Memory B cell (primary cell): Measurements from ENCODE around the gene CHAD.
"Not testable (repeated sequence)": the region's sequence is repeated elsewhere in the genome, so short reads cannot be mapped to it uniquely, and the experiment has no call there.

Source experiments
- ATAC-seq: fragments of 150-1000 bp; cut with Tn5 transposase; 2 replicates; pipeline ENCODE4 v1.10.0; 2021; ENCODE audit warnings: low read depth, mild to moderate bottlenecking, moderate library complexity
- DNase-seq, 2 donors: peaks; one replicate each; pipeline ENCODE4 v3.0.0; 2022; ENCODE audit warnings: low spot score in 2 of 2
- H3K27ac Mint-ChIP-seq: one replicate; pipeline ENCODE4 v1.8.0; 2022; ENCODE audit warnings: mild to moderate bottlenecking, moderate library complexity, mixed read lengths
- H3K27me3 Mint-ChIP-seq: one replicate; pipeline ENCODE4 v1.8.0; 2022; ENCODE audit warnings: mixed read lengths
- H3K36me3 Mint-ChIP-seq: one replicate; pipeline ENCODE4 v1.8.0; 2022; ENCODE audit warnings: mild to moderate bottlenecking, mixed read lengths
- H3K4me1 Mint-ChIP-seq: one replicate; pipeline ENCODE4 v1.8.0; 2022; ENCODE audit warnings: mixed read lengths
- H3K4me3 Mint-ChIP-seq: one replicate; pipeline ENCODE4 v1.8.0; 2022; ENCODE audit warnings: mild to moderate bottlenecking, moderate library complexity, mixed read lengths
- H3K9me3 Mint-ChIP-seq: one replicate; pipeline ENCODE4 v1.8.0; 2022; ENCODE audit warnings: mixed read lengths

CHAD gene

DNA sequence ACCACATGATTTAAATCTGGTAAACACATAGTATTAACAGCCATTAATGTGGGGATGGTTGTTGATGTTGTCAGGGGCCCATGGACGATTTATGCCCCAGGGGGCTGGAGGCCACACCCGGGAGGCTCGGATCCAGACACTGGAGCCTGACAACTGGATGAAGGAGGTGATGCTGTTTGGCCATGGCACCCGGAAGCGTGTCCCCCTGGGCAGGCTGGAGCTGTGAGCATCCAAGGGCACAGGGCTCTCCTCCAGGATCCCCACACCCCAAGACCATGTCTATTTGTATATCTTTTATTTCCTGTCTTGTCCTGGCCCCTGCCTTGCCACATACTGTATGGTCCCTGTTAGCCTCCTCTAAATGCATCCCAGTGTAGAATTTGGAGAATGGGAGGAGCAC, 14.6 kb upstream of the CHAD start:
- no peaks in the 10 kb centered on the region for H3K27me3 Mint-ChIP-seq

GRCh38 chr17:50482516-50482915, 13.8 kb upstream of the CHAD start:
- Mint-ChIP-seq H3K27ac (peak overlapping the region; percentile 55), H3K9me3 (no peaks in the 10 kb centered on the region), H3K27me3 (no peaks in the 10 kb centered on the region), H3K4me3 (no peak overlapping the region), H3K4me1 (peaks cover 10% of the 10 kb centered on the region), H3K36me3 (peaks cover 15% of the 10 kb centered on the region)
- no peak for ATAC-seq
- DNase-seq, result peak; percentile 57 to 64

More for the DNA sequence above, 14.6 kb upstream of the CHAD start:
- peaks cover 15% of the 10 kb centered on the region for H3K36me3 Mint-ChIP-seq
- no peak overlapping the region for H3K4me3 Mint-ChIP-seq
- peaks cover 10% of the 10 kb centered on the region for H3K4me1 Mint-ChIP-seq
- DNase-seq (no peak), ATAC-seq (no peak)
- no peak overlapping the region for H3K27ac Mint-ChIP-seq
- no peaks in the 10 kb centered on the region for H3K9me3 Mint-ChIP-seq

DNA sequence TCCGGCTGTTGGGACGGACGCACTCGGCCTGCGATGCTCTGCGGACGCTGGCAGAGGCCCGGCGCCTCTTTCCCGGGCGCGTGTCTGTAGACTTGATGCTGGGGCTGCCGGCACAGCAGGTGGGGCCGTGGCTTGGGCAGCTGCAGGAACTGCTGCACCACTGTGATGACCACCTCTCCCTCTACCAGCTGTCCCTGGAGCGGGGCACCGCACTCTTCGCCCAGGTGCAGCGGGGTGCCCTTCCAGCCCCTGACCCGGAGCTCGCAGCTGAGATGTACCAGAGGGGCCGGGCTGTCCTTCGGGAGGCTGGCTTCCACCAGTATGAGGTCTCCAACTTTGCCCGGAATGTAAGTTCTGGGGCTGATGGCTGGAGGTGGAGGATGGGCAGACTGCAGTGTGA, 13.4 kb upstream of the CHAD start:
- DNase-seq, result no peak
- peaks cover 10% of the 10 kb centered on the region for H3K4me1 Mint-ChIP-seq
- peaks cover 15% of the 10 kb centered on the region for H3K36me3 Mint-ChIP-seq
- no peak for ATAC-seq
- no peaks in the 10 kb centered on the region for H3K9me3 Mint-ChIP-seq
- H3K27ac Mint-ChIP-seq, result no peak overlapping the region
- H3K27me3 Mint-ChIP-seq, result no peaks in the 10 kb centered on the region
- no peak overlapping the region for H3K4me3 Mint-ChIP-seq

DNA sequence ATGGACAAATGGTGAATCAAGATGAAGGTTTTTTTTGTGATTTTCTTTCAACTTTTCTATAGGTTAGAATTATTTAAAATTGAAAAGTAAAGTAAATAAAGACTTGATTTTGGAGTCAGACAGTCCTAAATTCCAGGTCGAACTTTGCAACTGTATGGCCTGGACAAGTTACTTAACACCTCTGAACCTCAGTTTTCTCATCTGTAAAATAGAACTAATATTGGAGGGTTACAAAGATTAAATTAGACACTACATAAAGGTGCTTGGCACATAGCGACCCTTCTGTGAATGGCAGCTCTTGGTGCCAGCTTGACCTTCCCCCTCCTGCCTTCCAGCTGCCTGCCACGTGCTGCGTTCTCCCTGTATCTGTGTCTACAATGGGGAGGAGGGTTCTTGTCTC, 13.0 kb upstream of the CHAD start:
- Mint-ChIP-seq H3K9me3 (no peaks in the 10 kb centered on the region), H3K4me1 (peaks cover 10% of the 10 kb centered on the region), H3K4me3 (no peak overlapping the region), H3K27ac (no peak overlapping the region), H3K36me3 (peaks cover 15% of the 10 kb centered on the region), H3K27me3 (no peaks in the 10 kb centered on the region)
- no peak for ATAC-seq
- no peak for DNase-seq

GRCh38 chr17:50480854-50481490, 12.3 kb upstream of the CHAD start:
- H3K27me3 Mint-ChIP-seq, result no peaks in the 10 kb centered on the region
- H3K9me3 Mint-ChIP-seq, result no peaks in the 10 kb centered on the region
- DNase-seq (no peak), ATAC-seq (no peak)
- H3K27ac Mint-ChIP-seq, result no peak overlapping the region
- H3K4me1 Mint-ChIP-seq, result peaks cover 10% of the 10 kb centered on the region
- H3K4me3 Mint-ChIP-seq, result no peak overlapping the region
- H3K36me3 Mint-ChIP-seq, result peaks cover 18% of the 10 kb centered on the region

GRCh38 chr17:50480142-50480764, 11.6 kb upstream of the CHAD start:
- Mint-ChIP-seq H3K4me1 (peaks cover 10% of the 10 kb centered on the region), H3K4me3 (peak overlapping the region; percentile 83), H3K36me3 (peaks cover 19% of the 10 kb centered on the region), H3K27me3 (no peaks in the 10 kb centered on the region), H3K9me3 (no peaks in the 10 kb centered on the region), H3K27ac (no peak overlapping the region)
- DNase-seq, result no peak
- no peak for ATAC-seq

DNA sequence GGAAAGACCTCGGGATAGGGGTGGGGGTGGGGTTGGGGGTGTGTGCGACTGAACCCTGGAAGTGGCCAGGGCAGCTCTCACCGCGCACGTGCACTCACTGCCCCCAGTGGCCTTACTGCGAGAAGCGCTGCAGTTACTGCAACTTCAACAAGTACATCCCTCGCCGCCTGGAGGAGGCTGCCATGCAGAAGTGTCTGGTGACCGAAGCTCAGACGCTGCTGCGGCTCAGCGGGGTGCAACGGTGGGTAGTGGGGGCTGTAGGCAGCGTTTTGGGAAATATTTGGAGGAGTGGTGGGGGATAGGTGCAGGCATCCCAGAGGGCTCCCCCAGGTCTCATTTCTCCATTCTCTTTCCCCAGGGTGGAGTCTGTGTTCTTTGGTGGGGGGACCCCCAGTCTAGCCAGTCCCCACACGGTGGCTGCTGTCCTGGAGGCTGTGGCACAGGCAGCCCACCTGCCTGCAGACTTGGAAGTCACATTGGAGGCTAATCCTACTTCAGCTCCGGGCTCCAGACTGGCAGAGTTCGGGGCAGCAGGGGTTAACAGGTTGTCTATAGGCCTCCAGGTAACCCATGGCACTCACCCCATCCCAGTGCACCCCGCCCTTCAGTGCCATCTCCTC, 11.0 kb upstream of the CHAD start:
- H3K27me3 Mint-ChIP-seq, result no peaks in the 10 kb centered on the region
- ATAC-seq (peak; percentile 45), DNase-seq (peak; percentile 47 to 51)
- H3K4me3 Mint-ChIP-seq, result peak overlapping the region; percentile 83
- H3K27ac Mint-ChIP-seq, result peak overlapping the region; percentile 29
- peaks cover 15% of the 10 kb centered on the region for H3K36me3 Mint-ChIP-seq
- H3K9me3 Mint-ChIP-seq, result no peaks in the 10 kb centered on the region
- H3K4me1 Mint-ChIP-seq, result peaks cover 10% of the 10 kb centered on the region

- peak; percentile 90 for ATAC-seq
- Mint-ChIP-seq H3K36me3 (peaks cover 13% of the 10 kb centered on the region), H3K27ac (peak within 1 kb of the TSS; percentile 88), H3K9me3 (no peaks in the 10 kb centered on the region), H3K4me1 (peaks cover 10% of the 10 kb centered on the region), H3K27me3 (no peaks in the 10 kb centered on the region), H3K4me3 (peak within 1 kb of the TSS; percentile 83)
- DNase-seq, result peak; percentile 76 to 77
Measured at GRCh38 chr17:50478391-50479381, 10.0 kb upstream of the CHAD start, which contains the start of gene RSAD1. Gene RSAD1, plus strand, starts transcription at chr17:50478860. Its CDS starts 25 bp downstream, at chr17:50478885.

GRCh38 chr17:50477976-50478375, 9.3 kb upstream of the CHAD start:
- ATAC-seq (no peak), DNase-seq (no peak)
- Mint-ChIP-seq H3K36me3 (peaks cover 16% of the 10 kb centered on the region), H3K4me1 (peaks cover 10% of the 10 kb centered on the region), H3K4me3 (peak overlapping the region; percentile 83), H3K27me3 (no peaks in the 10 kb centered on the region), H3K27ac (peak overlapping the region; percentile 88), H3K9me3 (no peaks in the 10 kb centered on the region)

- Mint-ChIP-seq H3K27me3 (no peaks in the 10 kb centered on the region), H3K9me3 (no peaks in the 10 kb centered on the region), H3K4me3 (no peak overlapping the region), H3K4me1 (peaks cover 10% of the 10 kb centered on the region), H3K36me3 (peaks cover 22% of the 10 kb centered on the region), H3K27ac (no peak overlapping the region)
- DNase-seq (no peak), ATAC-seq (no peak)
Measured at GRCh38 chr17:50476545-50477315, 8.1 kb upstream of the CHAD start.

DNA sequence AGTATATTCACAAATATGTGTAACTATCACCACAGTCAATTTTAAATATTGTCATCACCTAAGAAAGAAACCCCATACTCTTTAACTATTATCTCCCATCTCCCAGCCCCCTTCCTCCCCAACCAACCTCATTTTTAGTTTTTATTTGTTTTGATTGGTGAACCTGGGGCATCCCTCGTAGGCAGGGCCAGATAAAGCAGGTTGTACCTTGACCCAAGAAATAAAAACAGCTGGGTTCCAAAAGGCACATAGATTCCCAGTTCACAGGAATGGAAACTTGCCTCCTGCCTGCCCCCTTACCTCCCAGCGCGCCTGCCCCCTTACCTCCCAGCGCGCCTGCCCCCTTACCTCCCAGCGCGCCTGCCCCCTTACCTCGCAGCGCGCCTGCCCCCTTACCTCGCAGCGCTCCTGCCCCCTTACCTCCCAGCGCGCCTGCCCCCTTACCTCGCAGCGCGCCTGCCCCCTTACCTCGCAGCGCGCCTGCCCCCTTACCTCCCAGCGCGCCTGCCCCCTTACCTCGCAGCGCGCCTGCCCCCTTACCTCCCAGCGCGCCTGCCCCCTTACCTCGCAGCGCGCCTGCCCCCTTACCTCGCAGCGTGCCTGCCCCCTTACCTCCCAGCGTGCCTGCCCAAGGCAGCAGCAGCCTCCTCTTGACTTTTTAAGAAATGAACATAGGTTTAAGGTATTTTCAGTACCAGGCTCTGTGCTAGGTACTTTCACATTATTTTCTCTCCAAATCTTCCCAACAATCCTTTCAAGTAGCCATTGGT, 7.3 kb upstream of the CHAD start:
- not testable (repeated sequence) for ATAC-seq, H3K27me3 Mint-ChIP-seq, H3K4me3 Mint-ChIP-seq, DNase-seq, H3K27ac Mint-ChIP-seq, H3K4me1 Mint-ChIP-seq, H3K9me3 Mint-ChIP-seq
- peaks cover 23% of the 10 kb centered on the region for H3K36me3 Mint-ChIP-seq

- Mint-ChIP-seq H3K4me1 (peaks cover 11% of the 10 kb centered on the region), H3K9me3 (no peaks in the 10 kb centered on the region), H3K36me3 (peaks cover 25% of the 10 kb centered on the region), H3K27ac (no peak overlapping the region), H3K4me3 (no peak overlapping the region), H3K27me3 (no peaks in the 10 kb centered on the region)
- DNase-seq, result no peak
- ATAC-seq, result no peak
Measured at GRCh38 chr17:50475362-50475761, 6.7 kb upstream of the CHAD start.
